Neuronal stem cell (in vitro differentiated cells): Measurements from ENCODE around the gene MTAP.

Source experiments
- DNase-seq: peaks from one replicate; pipeline ENCODE4 v3.0.0-alpha.2; 2013; ENCODE audit warnings: low spot score
- H2AFZ ChIP-seq: one replicate; pipeline ENCODE4 v1.6.1; 2013; ENCODE audit warnings: mild to moderate bottlenecking, low read length, inconsistent platforms
- H2AK5ac ChIP-seq: 2 replicates; pipeline ENCODE4 v1.6.1; 2013; ENCODE audit warnings: low read depth, mild to moderate bottlenecking, inconsistent platforms, low read length, moderate library complexity, mixed read lengths
- H2BK120ac ChIP-seq: 2 replicates; pipeline ENCODE4 v1.6.1; 2013; ENCODE audit warnings: low read depth, mild to moderate bottlenecking, inconsistent platforms, low read length, moderate library complexity, mixed read lengths
- H2BK12ac ChIP-seq: one replicate; pipeline ENCODE4 v1.6.1; 2013; ENCODE audit warnings: low read length, inconsistent platforms
- H2BK15ac ChIP-seq: 2 replicates; pipeline ENCODE4 v1.6.1; 2013; ENCODE audit warnings: mild to moderate bottlenecking, low read length, inconsistent platforms, mixed read lengths
- H2BK5ac ChIP-seq: one replicate; pipeline ENCODE4 v1.6.1; 2013; ENCODE audit warnings: inconsistent platforms, mild to moderate bottlenecking, low read length, moderate library complexity
- H3K14ac ChIP-seq: one replicate; pipeline ENCODE4 v1.6.1; 2013; ENCODE audit warnings: low read length, inconsistent platforms
- H3K18ac ChIP-seq: 2 replicates; pipeline ENCODE4 v1.6.1; 2013; ENCODE audit warnings: low read length, inconsistent platforms
- H3K23ac ChIP-seq: 2 replicates; pipeline ENCODE4 v1.6.1; 2013; ENCODE audit warnings: low read depth, mild to moderate bottlenecking, mixed read lengths, low read length, inconsistent platforms; ENCODE audit not compliant: poor library complexity
- H3K27ac ChIP-seq: replicated peaks from 3 replicates; pipeline ENCODE4 v1.5.1; 2013; ENCODE audit warnings: low read length, inconsistent platforms
- H3K27me3 ChIP-seq, 3 experiments: 2 replicates each; pipeline ENCODE4 v1.6.1; 2013; ENCODE audit warnings: low read length in 3 of 3, mild to moderate bottlenecking in 2 of 3, inconsistent platforms in 1 of 3, low read depth in 1 of 3, mixed read lengths in 1 of 3, moderate library complexity in 1 of 3; ENCODE audit not compliant: control insufficient read depth in 3 of 3, insufficient read depth in 3 of 3
- H3K36me3 ChIP-seq, 2 donors: replicated peaks in 1 of 2; 2 replicates each; pipeline ENCODE4 v1.6.1; 2013; ENCODE audit warnings: low read length in 2 of 2; ENCODE audit not compliant: control insufficient read depth in 2 of 2, insufficient read depth in 2 of 2
- H3K4ac ChIP-seq: 2 replicates; pipeline ENCODE4 v1.6.1; 2013; ENCODE audit warnings: inconsistent platforms, mild to moderate bottlenecking, low read length, moderate library complexity
- H3K4me1 ChIP-seq, 2 donors: 1 replicate in 1 of 2; 2 replicates in 1 of 2; pipeline ENCODE4 v1.6.1; 2013; ENCODE audit warnings: low read length in 2 of 2, low read depth in 1 of 2; ENCODE audit not compliant: control insufficient read depth in 2 of 2, insufficient read depth in 1 of 2
- H3K4me2 ChIP-seq: one replicate; pipeline ENCODE4 v1.6.1; 2013; ENCODE audit warnings: mild to moderate bottlenecking, low read length, inconsistent platforms; ENCODE audit not compliant: insufficient read depth, poor library complexity, severe bottlenecking
- H3K4me3 ChIP-seq, 2 donors: 2 replicates each; pipeline ENCODE4 v1.5.1; 2013; ENCODE audit warnings: low read length in 2 of 2, mild to moderate bottlenecking in 2 of 2, inconsistent platforms in 1 of 2, moderate library complexity in 1 of 2
- H3K79me1 ChIP-seq: one replicate; pipeline ENCODE4 v1.6.1; 2013; ENCODE audit warnings: low read depth, mild to moderate bottlenecking, inconsistent platforms, low read length, moderate library complexity
- H3K9ac ChIP-seq: one replicate; pipeline ENCODE4 v1.6.1; 2013; ENCODE audit warnings: mild to moderate bottlenecking, low read depth, low read length, inconsistent platforms; ENCODE audit not compliant: poor library complexity
- H3K9me3 ChIP-seq, 2 donors: replicated peaks in 1 of 2; 2 replicates each; pipeline versions ENCODE3 to v1.6.1; 2013; ENCODE audit warnings: low read length in 2 of 2, mild to moderate bottlenecking in 2 of 2, inconsistent platforms in 1 of 2, low read depth in 1 of 2, mixed read lengths in 1 of 2, moderate library complexity in 1 of 2; ENCODE audit not compliant: control insufficient read depth in 2 of 2, insufficient read depth in 1 of 2
- H4K8ac ChIP-seq: one replicate; pipeline ENCODE4 v1.6.1; 2013; ENCODE audit warnings: low read depth, mild to moderate bottlenecking, inconsistent platforms, low read length, moderate library complexity
- H4K91ac ChIP-seq: one replicate; pipeline ENCODE4 v1.6.1; 2013; ENCODE audit warnings: low read length, low read depth, mild to moderate bottlenecking, inconsistent platforms; ENCODE audit not compliant: poor library complexity
- WGBS, 2 donors: extraction: QIAGEN DNeasy Blood & Tissue Kit; methylation state at CpG; one replicate each; pipeline ENCODE4 v1.1.7; 2013; ENCODE audit warnings: missing lambda C conversion rate in 2 of 2, mixed read lengths in 1 of 2; ENCODE audit not compliant: insufficient read length in 2 of 2, insufficient replicate concordance in 1 of 2; ENCODE audit errors: extremely low coverage in 2 of 2; 5-methylcytosine and 5-hydroxymethylcytosine counted together

MTAP gene

GRCh38 chr9:21770871-21771560 is 31.4 kb upstream of the MTAP start:
- H3K18ac ChIP-seq = no peak overlapping the region
- no peaks in the 10 kb centered on the region for H3K9me3 ChIP-seq
- no peak overlapping the region for H2BK12ac ChIP-seq
- no peak overlapping the region for H2BK120ac ChIP-seq
- H3K4ac ChIP-seq = no peak overlapping the region
- H3K27me3 ChIP-seq = peaks cover 0 to 7% (median 0%) of the 10 kb centered on the region in 3 experiments
- H2AFZ ChIP-seq = peak overlapping the region; percentile 26
- H4K8ac ChIP-seq = no peak overlapping the region
- H2BK5ac ChIP-seq = no peak overlapping the region
- H3K4me1 ChIP-seq = no peaks in the 10 kb centered on the region
- H3K4me2 ChIP-seq = no peak overlapping the region
- H4K91ac ChIP-seq = no peak overlapping the region
- H3K9ac ChIP-seq = no peak overlapping the region
- no CpG with 5 or more reads among the region's 1 CpG for WGBS, 2 donors
- no peak overlapping the region for H3K23ac ChIP-seq
- H3K79me1 ChIP-seq = peaks cover 2% of the 10 kb centered on the region
- no peak overlapping the region for H3K4me3 ChIP-seq
- H2AK5ac ChIP-seq = no peak overlapping the region
- DNase-seq = no peak
- H3K36me3 ChIP-seq = no peaks in the 10 kb centered on the region
- no peak overlapping the region for H3K27ac ChIP-seq
- H3K14ac ChIP-seq = no peak overlapping the region
- H2BK15ac ChIP-seq = no peak overlapping the region

- Histone ChIP-seq H2BK5ac (no peak overlapping the region), H3K4me1 (no peaks in the 10 kb centered on the region), H3K4me2 (no peak overlapping the region), H2BK15ac (no peak overlapping the region), H2AFZ (no peak overlapping the region), H3K27me3 (peaks cover 0 to 9% (median 0%) of the 10 kb centered on the region in 3 experiments), H3K14ac (no peak overlapping the region), H2AK5ac (no peak overlapping the region), H3K4ac (no peak overlapping the region), H4K8ac (no peak overlapping the region), H3K27ac (no peak overlapping the region), H3K18ac (no peak overlapping the region), H3K9me3 (no peaks in the 10 kb centered on the region), H2BK12ac (no peak overlapping the region), H3K79me1 (peaks cover 2% of the 10 kb centered on the region), H4K91ac (no peak overlapping the region), H2BK120ac (no peak overlapping the region), H3K9ac (no peak overlapping the region), H3K4me3 (no peak overlapping the region), H3K23ac (no peak overlapping the region), H3K36me3 (no peaks in the 10 kb centered on the region)
- no CpG with 5 or more reads among the region's 1 CpG for WGBS, 2 donors
- no peak for DNase-seq
Observed at GRCh38 chr9:21777701-21778100, 24.7 kb upstream of the MTAP start.

- no peak overlapping the region for H3K4me2 ChIP-seq
- H2BK120ac ChIP-seq = no peak overlapping the region
- no peak overlapping the region for H2AK5ac ChIP-seq
- no peaks in the 10 kb centered on the region for H3K36me3 ChIP-seq
- H4K91ac ChIP-seq = no peak overlapping the region
- H3K4me1 ChIP-seq = no peaks in the 10 kb centered on the region
- H3K27me3 ChIP-seq = peaks cover 0 to 9% (median 0%) of the 10 kb centered on the region in 3 experiments
- no peak overlapping the region for H4K8ac ChIP-seq
- no peak overlapping the region for H2AFZ ChIP-seq
- H3K27ac ChIP-seq = no peak overlapping the region
- no peak overlapping the region for H3K14ac ChIP-seq
- DNase-seq = no peak
- H3K9me3 ChIP-seq = no peaks in the 10 kb centered on the region
- no CpG with 5 or more reads among the region's 1 CpG for WGBS, 2 donors
- H2BK12ac ChIP-seq = no peak overlapping the region
- no peak overlapping the region for H2BK15ac ChIP-seq
- peaks cover 2% of the 10 kb centered on the region for H3K79me1 ChIP-seq
- H3K4ac ChIP-seq = no peak overlapping the region
- no peak overlapping the region for H2BK5ac ChIP-seq
- no peak overlapping the region for H3K23ac ChIP-seq
- H3K4me3 ChIP-seq = no peak overlapping the region
- no peak overlapping the region for H3K9ac ChIP-seq
- H3K18ac ChIP-seq = no peak overlapping the region
Observed at GRCh38 chr9:21778304-21778703, 24.1 kb upstream of the MTAP start.

GRCh38 chr9:21779397-21779796 is 23.0 kb upstream of the MTAP start:
- H3K36me3 ChIP-seq = no peaks in the 10 kb centered on the region
- H2AFZ ChIP-seq = no peak overlapping the region
- H3K27me3 ChIP-seq = peaks cover 0 to 9% (median 0%) of the 10 kb centered on the region in 3 experiments
- H2BK120ac ChIP-seq = no peak overlapping the region
- DNase-seq = no peak
- no peak overlapping the region for H2BK5ac ChIP-seq
- no peak overlapping the region for H3K9ac ChIP-seq
- H2BK12ac ChIP-seq = no peak overlapping the region
- no peak overlapping the region for H2BK15ac ChIP-seq
- H3K9me3 ChIP-seq = no peaks in the 10 kb centered on the region
- H4K91ac ChIP-seq = no peak overlapping the region
- no peak overlapping the region for H3K23ac ChIP-seq
- H3K79me1 ChIP-seq = peaks cover 2% of the 10 kb centered on the region
- no peak overlapping the region for H3K18ac ChIP-seq
- H3K4me2 ChIP-seq = no peak overlapping the region
- no peak overlapping the region for H3K4me3 ChIP-seq
- H3K27ac ChIP-seq = no peak overlapping the region
- H3K14ac ChIP-seq = no peak overlapping the region
- no peak overlapping the region for H2AK5ac ChIP-seq
- WGBS, 2 donors = no CpG with 5 or more reads among the region's 2 CpGs
- no peak overlapping the region for H3K4ac ChIP-seq
- H3K4me1 ChIP-seq = no peaks in the 10 kb centered on the region
- no peak overlapping the region for H4K8ac ChIP-seq
